Measurements from ENCODE around the gene EVC2. TPM values are rescaled to one million over a fixed set of nuclear protein-coding genes. Genes with fewer than 3 reads are reported as not detected.

EVC2 gene
- total and polyA plus RNA-seq, 2 experiments from 2014 or later = 4.3 to 8.1 TPM

GRCh38 chr4:5757091-5757490, 48.7 kb upstream of the EVC2 start:
- Histone ChIP-seq H3K4me3 (no peak overlapping the region), H3K27me3 (replicated peaks; ENCODE audit: insufficient read depth) (no peaks in the 10 kb centered on the region), H3K4me1 (ENCODE audit: insufficient read depth) (peaks cover 34% of the 10 kb centered on the region), H3K36me3 (ENCODE audit: low read depth) (peaks cover 21% of the 10 kb centered on the region; the same call in 1 of the 2 replicates), H3K9ac (no peak overlapping the region), H2AFZ (no peak overlapping the region), H3K79me2 (ENCODE audit: insufficient read depth) (peaks cover 20% of the 10 kb centered on the region), H4K20me1 (ENCODE audit: insufficient read depth) (no peaks in the 10 kb centered on the region), H3F3A (ENCODE audit: insufficient read depth) (peaks cover 22% of the 10 kb centered on the region), H3K9me3 (ENCODE audit: low read depth) (no peaks in the 10 kb centered on the region), H3K27ac (0 out of 2 replicates have a peak overlapping the region, but pooled peaks have one; percentile 77), H3K9me2 (ENCODE audit: insufficient read depth) (no peaks in the 10 kb centered on the region), H3K4me2 (ENCODE audit: unreplicated experiment) (no peak overlapping the region)
- no peak for TF ChIP-seq EZH2 (IDR thresholded peaks at IDR 0.05; ENCODE audit: insufficient read depth, poor library complexity, severe bottlenecking)
- no peak for TF ChIP-seq EZH2phosphoT487 (IDR thresholded peaks at IDR 0.05; ENCODE audit: insufficient read depth, low read depth)
- no peak for DNase-seq
- WGBS, 2 experiments (ENCODE audit: low coverage in 1 of 2, low lambda C conversion rate in 2 of 2, missing lambda C conversion rate in 2 of 2) = 96 to 100% methylated on average over 7 of the region's 7 CpGs
- in situ Hi-C loops (cut with MboI) = no loop called here

- Histone ChIP-seq H3K27ac (no peak overlapping the region), H3K36me3 (ENCODE audit: low read depth) (peaks cover 21% of the 10 kb centered on the region; the same call in 1 of the 2 replicates), H2AFZ (no peak overlapping the region), H3F3A (ENCODE audit: insufficient read depth) (peaks cover 25% of the 10 kb centered on the region), H3K4me2 (ENCODE audit: unreplicated experiment) (no peak overlapping the region), H3K79me2 (ENCODE audit: insufficient read depth) (peaks cover 20% of the 10 kb centered on the region), H3K4me3 (no peak overlapping the region), H4K20me1 (ENCODE audit: insufficient read depth) (no peaks in the 10 kb centered on the region), H3K9ac (no peak overlapping the region), H3K4me1 (ENCODE audit: insufficient read depth) (peaks cover 36% of the 10 kb centered on the region), H3K9me3 (ENCODE audit: low read depth) (no peaks in the 10 kb centered on the region), H3K9me2 (ENCODE audit: insufficient read depth) (no peaks in the 10 kb centered on the region), H3K27me3 (replicated peaks; ENCODE audit: insufficient read depth) (no peaks in the 10 kb centered on the region)
- in situ Hi-C loops (cut with MboI) = no loop called here
- TF ChIP-seq EZH2phosphoT487 (IDR thresholded peaks at IDR 0.05; ENCODE audit: insufficient read depth, low read depth) (no peak), EZH2 (IDR thresholded peaks at IDR 0.05; ENCODE audit: insufficient read depth, poor library complexity, severe bottlenecking) (no peak)
- 92% methylated on average over 9 of the region's 9 CpGs for WGBS, 2 experiments (ENCODE audit: low coverage in 1 of 2, low lambda C conversion rate in 2 of 2, missing lambda C conversion rate in 2 of 2)
- no peak for DNase-seq
Measured at GRCh38 chr4:5756271-5756670, 47.9 kb upstream of the EVC2 start.

- peaks cover 14% of the 10 kb centered on the region for H3K79me2 ChIP-seq (ENCODE audit: insufficient read depth)
- H3K27me3 ChIP-seq (replicated peaks; ENCODE audit: insufficient read depth) = no peaks in the 10 kb centered on the region
- no peak overlapping the region for H3K4me3 ChIP-seq
- H3K9me2 ChIP-seq (ENCODE audit: insufficient read depth) = no peaks in the 10 kb centered on the region
- DNase-seq = no peak
- in situ Hi-C loops (cut with MboI) = no loop called here
- peaks cover 42% of the 10 kb centered on the region for H3K4me1 ChIP-seq (ENCODE audit: insufficient read depth)
- WGBS, 2 experiments (ENCODE audit: low coverage in 1 of 2, low lambda C conversion rate in 2 of 2, missing lambda C conversion rate in 2 of 2) = 83 to 100% methylated on average over 6 to 7 of the region's 7 CpGs
- peaks cover 31% of the 10 kb centered on the region for H3F3A ChIP-seq (ENCODE audit: insufficient read depth)
- no peaks in the 10 kb centered on the region for H4K20me1 ChIP-seq (ENCODE audit: insufficient read depth)
- H3K9me3 ChIP-seq (ENCODE audit: low read depth) = no peaks in the 10 kb centered on the region
- no peak overlapping the region for H3K27ac ChIP-seq
- no peak for TF ChIP-seq EZH2 (IDR thresholded peaks at IDR 0.05; ENCODE audit: insufficient read depth, poor library complexity, severe bottlenecking)
- no peak for TF ChIP-seq EZH2phosphoT487 (IDR thresholded peaks at IDR 0.05; ENCODE audit: insufficient read depth, low read depth)
- no peak overlapping the region for H2AFZ ChIP-seq
- peaks cover 21% of the 10 kb centered on the region; the same call in 1 of the 2 replicates for H3K36me3 ChIP-seq (ENCODE audit: low read depth)
- H3K9ac ChIP-seq = no peak overlapping the region
- no peak overlapping the region for H3K4me2 ChIP-seq (ENCODE audit: unreplicated experiment)
Measured at GRCh38 chr4:5755679-5756078, 47.3 kb upstream of the EVC2 start.

GRCh38 chr4:5755161-5755560, 46.8 kb upstream of the EVC2 start:
- 93 to 94% methylated on average over 16 of the region's 16 CpGs for WGBS, 2 experiments (ENCODE audit: low coverage in 1 of 2, low lambda C conversion rate in 2 of 2, missing lambda C conversion rate in 2 of 2)
- Histone ChIP-seq H3K36me3 (ENCODE audit: low read depth) (peaks cover 21% of the 10 kb centered on the region; the same call in 1 of the 2 replicates), H3K9me2 (ENCODE audit: insufficient read depth) (no peaks in the 10 kb centered on the region), H3K79me2 (ENCODE audit: insufficient read depth) (peaks cover 9% of the 10 kb centered on the region), H3K4me2 (ENCODE audit: unreplicated experiment) (no peak overlapping the region), H2AFZ (no peak overlapping the region), H3K9ac (no peak overlapping the region), H3K4me1 (ENCODE audit: insufficient read depth) (peaks cover 44% of the 10 kb centered on the region), H3K27me3 (replicated peaks; ENCODE audit: insufficient read depth) (no peaks in the 10 kb centered on the region), H3K27ac (no peak overlapping the region), H3K4me3 (no peak overlapping the region), H3F3A (ENCODE audit: insufficient read depth) (peaks cover 36% of the 10 kb centered on the region), H4K20me1 (ENCODE audit: insufficient read depth) (no peaks in the 10 kb centered on the region), H3K9me3 (ENCODE audit: low read depth) (no peaks in the 10 kb centered on the region)
- DNase-seq = no peak
- in situ Hi-C loops (cut with MboI) = no loop called here
- TF ChIP-seq EZH2phosphoT487 (IDR thresholded peaks at IDR 0.05; ENCODE audit: insufficient read depth, low read depth) (no peak), EZH2 (IDR thresholded peaks at IDR 0.05; ENCODE audit: insufficient read depth, poor library complexity, severe bottlenecking) (no peak)

GRCh38 chr4:5754529-5754881, 46.1 kb upstream of the EVC2 start:
- H3K36me3 ChIP-seq (ENCODE audit: low read depth) = peaks cover 26% of the 10 kb centered on the region; the same call in 1 of the 2 replicates
- no peaks in the 10 kb centered on the region for H3K9me2 ChIP-seq (ENCODE audit: insufficient read depth)
- peaks cover 44% of the 10 kb centered on the region for H3K4me1 ChIP-seq (ENCODE audit: insufficient read depth)
- peaks cover 3% of the 10 kb centered on the region; the same call in 1 of the 2 replicates for H3K79me2 ChIP-seq (ENCODE audit: insufficient read depth)
- no peak overlapping the region for H2AFZ ChIP-seq
- TF ChIP-seq EZH2phosphoT487 (IDR thresholded peaks at IDR 0.05; ENCODE audit: insufficient read depth, low read depth) (no peak), EZH2 (IDR thresholded peaks at IDR 0.05; ENCODE audit: insufficient read depth, poor library complexity, severe bottlenecking) (no peak)
- in situ Hi-C loops (cut with MboI) = no loop called here
- H3K9ac ChIP-seq = no peak overlapping the region
- H3F3A ChIP-seq (ENCODE audit: insufficient read depth) = peaks cover 42% of the 10 kb centered on the region
- H3K27ac ChIP-seq = no peak overlapping the region
- H4K20me1 ChIP-seq (ENCODE audit: insufficient read depth) = no peaks in the 10 kb centered on the region
- H3K4me3 ChIP-seq = no peak overlapping the region
- DNase-seq = no peak
- H3K9me3 ChIP-seq (ENCODE audit: low read depth) = no peaks in the 10 kb centered on the region
- no peaks in the 10 kb centered on the region for H3K27me3 ChIP-seq (replicated peaks; ENCODE audit: insufficient read depth)
- no peak overlapping the region for H3K4me2 ChIP-seq (ENCODE audit: unreplicated experiment)
- 97 to 99% methylated on average over 8 of the region's 8 CpGs for WGBS, 2 experiments (ENCODE audit: low coverage in 1 of 2, low lambda C conversion rate in 2 of 2, missing lambda C conversion rate in 2 of 2)

Data from GM23248 (cell line).